ENCODE data around the gene ITPKA.

- no peak for TF ChIP-seq EZH2 (IDR thresholded peaks at IDR 0.05; ENCODE audit: insufficient read depth, poor library complexity, severe bottlenecking)
- no peak for TF ChIP-seq EZH2phosphoT487 (IDR thresholded peaks at IDR 0.05; ENCODE audit: insufficient read depth, low read depth)
Measured at GRCh38 chr15:41491889-41492288, 1.8 kb upstream of the ITPKA start.
